ENCODE data around the gene CACNA1G. TPM values are rescaled to one million over a fixed set of nuclear protein-coding genes. Genes with fewer than 3 reads are reported as not detected.

CACNA1G gene
- total RNA-seq, 4 donors from 2014 or later = under 0.01 to 28.9 (median 6.0) TPM

- intact Hi-C loops (cut with DNase I; ENCODE audit: low total_unique reads) = no loop called here
- Histone ChIP-seq H3K4me3 (no peak overlapping the region), H3K27ac (no peak overlapping the region), H3K4me1 (peaks cover 0 to 14% of the 10 kb centered on the region in 2 donors), H3K9me3 (no peaks in the 10 kb centered on the region), H3K27me3 (no peaks in the 10 kb centered on the region), H3K36me3 (no peaks in the 10 kb centered on the region)
- DNase-seq = no peak
- no peak for TF ChIP-seq POLR2A (IDR thresholded peaks at IDR 0.05)
- TF ChIP-seq, protein P1, sequence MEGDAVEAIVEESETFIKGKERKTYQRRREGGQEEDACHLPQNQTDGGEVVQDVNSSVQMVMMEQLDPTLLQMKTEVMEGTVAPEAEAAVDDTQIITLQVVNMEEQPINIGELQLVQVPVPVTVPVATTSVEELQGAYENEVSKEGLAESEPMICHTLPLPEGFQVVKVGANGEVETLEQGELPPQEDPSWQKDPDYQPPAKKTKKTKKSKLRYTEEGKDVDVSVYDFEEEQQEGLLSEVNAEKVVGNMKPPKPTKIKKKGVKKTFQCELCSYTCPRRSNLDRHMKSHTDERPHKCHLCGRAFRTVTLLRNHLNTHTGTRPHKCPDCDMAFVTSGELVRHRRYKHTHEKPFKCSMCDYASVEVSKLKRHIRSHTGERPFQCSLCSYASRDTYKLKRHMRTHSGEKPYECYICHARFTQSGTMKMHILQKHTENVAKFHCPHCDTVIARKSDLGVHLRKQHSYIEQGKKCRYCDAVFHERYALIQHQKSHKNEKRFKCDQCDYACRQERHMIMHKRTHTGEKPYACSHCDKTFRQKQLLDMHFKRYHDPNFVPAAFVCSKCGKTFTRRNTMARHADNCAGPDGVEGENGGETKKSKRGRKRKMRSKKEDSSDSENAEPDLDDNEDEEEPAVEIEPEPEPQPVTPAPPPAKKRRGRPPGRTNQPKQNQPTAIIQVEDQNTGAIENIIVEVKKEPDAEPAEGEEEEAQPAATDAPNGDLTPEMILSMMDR (IDR thresholded peaks at IDR 0.05) = no peak
Observed at GRCh38 chr17:50607522-50608175, 47.1 kb downstream of the CACNA1G start.

- intact Hi-C loops (cut with DNase I; ENCODE audit: low total_unique reads) = no loop called here
- H3K36me3 ChIP-seq = no peaks in the 10 kb centered on the region
- no peak for DNase-seq
- H3K4me1 ChIP-seq = peaks cover 0 to 14% of the 10 kb centered on the region in 2 donors
- H3K4me3 ChIP-seq = no peak overlapping the region
- TF ChIP-seq, protein P1 (IDR thresholded peaks at IDR 0.05) = no peak
- TF ChIP-seq POLR2A (IDR thresholded peaks at IDR 0.05) = no peak
- H3K27me3 ChIP-seq = no peaks in the 10 kb centered on the region
- H3K27ac ChIP-seq = no peak overlapping the region
- H3K9me3 ChIP-seq = no peaks in the 10 kb centered on the region
Observed at GRCh38 chr17:50608700-50609379, 48.3 kb downstream of the CACNA1G start.

DNA sequence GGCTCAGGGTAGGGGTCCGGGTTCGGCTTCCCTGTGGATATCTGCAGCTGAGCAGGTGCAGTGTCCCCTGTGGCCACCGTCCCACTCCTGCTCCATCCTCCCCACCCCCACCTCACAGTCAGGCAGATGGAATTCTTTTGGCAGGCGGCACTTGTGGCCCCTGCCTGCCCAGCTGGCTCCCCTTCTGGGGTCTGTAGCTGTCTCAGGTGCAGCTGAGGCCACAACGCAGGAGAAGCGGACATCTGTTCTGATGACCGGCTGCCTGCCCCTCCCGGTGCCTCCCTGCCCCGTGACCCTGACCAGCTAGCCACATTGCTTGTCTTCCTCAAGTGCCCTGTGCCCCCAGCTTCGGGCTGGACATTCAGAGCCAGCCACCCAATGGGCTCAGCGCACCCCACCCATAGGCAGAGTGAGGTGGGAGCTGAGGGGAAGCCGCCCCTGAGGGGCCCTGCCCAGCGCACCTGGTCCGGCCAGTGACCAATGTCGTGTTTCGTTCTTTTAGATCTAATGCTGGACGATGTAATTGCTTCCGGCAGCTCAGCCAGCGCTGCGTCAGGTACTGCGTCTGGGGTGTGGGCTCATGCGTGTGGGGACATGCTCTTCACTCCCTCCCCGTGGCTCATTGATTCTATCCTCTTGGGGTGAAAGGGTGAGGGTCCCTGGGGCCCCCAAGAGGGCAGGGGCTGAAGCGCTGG, 49.0 kb downstream of the CACNA1G start:
- Histone ChIP-seq H3K27me3 (no peaks in the 10 kb centered on the region), H3K9me3 (no peaks in the 10 kb centered on the region), H3K4me1 (peaks cover 0 to 9% of the 10 kb centered on the region in 2 donors), H3K36me3 (no peaks in the 10 kb centered on the region), H3K27ac (no peak overlapping the region), H3K4me3 (no peak overlapping the region)
- intact Hi-C loops (cut with DNase I; ENCODE audit: low total_unique reads) = no loop called here
- DNase-seq = no peak
- TF ChIP-seq, protein P1 (IDR thresholded peaks at IDR 0.05) = no peak
- no peak for TF ChIP-seq POLR2A (IDR thresholded peaks at IDR 0.05)

- no peak for DNase-seq
- intact Hi-C loops (cut with DNase I; ENCODE audit: low total_unique reads) = no loop called here
- H3K36me3 ChIP-seq = no peaks in the 10 kb centered on the region
- H3K27me3 ChIP-seq = no peaks in the 10 kb centered on the region
- no peaks in the 10 kb centered on the region for H3K4me1 ChIP-seq
- TF ChIP-seq, protein P1 (IDR thresholded peaks at IDR 0.05) = no peak
- no peak for TF ChIP-seq POLR2A (IDR thresholded peaks at IDR 0.05)
- no peak overlapping the region for H3K27ac ChIP-seq
- H3K4me3 ChIP-seq = no peak overlapping the region
- H3K9me3 ChIP-seq = no peaks in the 10 kb centered on the region
Observed at GRCh38 chr17:50611634-50612033, 51.1 kb downstream of the CACNA1G start.

GRCh38 chr17:50612281-50612680, 51.8 kb downstream of the CACNA1G start:
- intact Hi-C loops (cut with DNase I; ENCODE audit: low total_unique reads) = no loop called here
- H3K27me3 ChIP-seq = no peaks in the 10 kb centered on the region
- TF ChIP-seq POLR2A (IDR thresholded peaks at IDR 0.05) = no peak
- TF ChIP-seq, protein P1 (IDR thresholded peaks at IDR 0.05) = no peak

More at GRCh38 chr17:50612281-50612680, 51.8 kb downstream of the CACNA1G start:
- H3K9me3 ChIP-seq = no peaks in the 10 kb centered on the region
- no peak overlapping the region for H3K27ac ChIP-seq
- no peaks in the 10 kb centered on the region for H3K36me3 ChIP-seq
- no peak for DNase-seq
- H3K4me1 ChIP-seq = no peaks in the 10 kb centered on the region
- no peak overlapping the region for H3K4me3 ChIP-seq
